ENCODE data around the gene GPR107. TPM values are rescaled to one million over a fixed set of nuclear protein-coding genes. Genes with fewer than 3 reads are reported as not detected.
A peak's percentile ranks its signal among the peaks of the same experiment; 100 is the strongest.

The GPR107 gene
- total and polyA plus RNA-seq, 2 of the 8 experiments (the other 6 are each of a cell fraction or from before 2014, with no cell fraction given): 19.3 to 30.7 TPM

DNA sequence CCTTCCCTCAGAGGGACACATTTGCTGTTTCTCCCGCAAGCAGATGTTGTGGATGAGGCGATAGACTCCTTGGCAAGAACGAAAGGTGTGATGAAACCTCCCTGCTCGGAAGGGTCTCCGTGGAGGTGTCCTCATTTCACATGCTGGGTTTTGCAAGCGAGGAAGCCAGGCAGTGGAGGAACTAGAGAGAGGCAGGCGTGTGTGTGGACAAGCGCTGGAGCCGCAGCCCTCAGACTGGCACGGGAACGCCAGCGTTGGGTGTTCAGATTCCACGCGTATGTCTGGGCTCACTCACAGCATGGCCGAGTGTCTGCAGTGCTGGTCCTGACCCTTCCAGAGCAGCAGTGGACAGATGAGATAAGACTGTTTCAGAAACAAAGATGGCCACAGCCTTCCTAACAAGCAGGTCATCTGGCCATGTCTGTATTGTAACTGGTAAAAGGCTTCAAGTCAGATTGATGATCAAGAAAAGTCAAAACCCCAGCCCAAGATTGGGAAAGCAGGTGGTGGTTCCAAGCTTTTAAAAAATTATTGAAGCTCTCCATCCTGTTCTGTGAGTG is 83.5 kb downstream of the GPR107 start:
- Histone ChIP-seq H2AFZ (ENCODE audit: low read length) (no peak overlapping the region), H2BK5ac (ENCODE audit: low read depth, low read length) (peak overlapping the region; percentile 3; the same call in 1 of the 2 replicates), H3K4ac (replicated peaks; ENCODE audit: insufficient read length, low read depth, low read length) (no peak overlapping the region), H2BK12ac (ENCODE audit: low read depth, low read length) (no peak overlapping the region), H2BK120ac (replicated peaks; ENCODE audit: low read depth, low read length) (no peak overlapping the region), H3K14ac (ENCODE audit: insufficient read length) (no peak overlapping the region), H3K23ac (ENCODE audit: insufficient read length) (no peak overlapping the region), H3K27me3 (replicated peaks in 1 of 4; ENCODE audit: control insufficient read depth in 3 of 4, extremely low read depth in 1 of 4, insufficient read depth in 3 of 4, low read length in 3 of 4) (no peaks in the 10 kb centered on the region), H3K4me1 (replicated peaks in 1 of 4; ENCODE audit: control insufficient read depth in 3 of 4, insufficient read depth in 4 of 4, low read length in 3 of 4) (peaks cover 10 to 18% (median 15%) of the 10 kb centered on the region in 4 experiments), H3K23me2 (ENCODE audit: low read depth, low read length) (no peaks in the 10 kb centered on the region), H3K79me2 (ENCODE audit: control insufficient read depth in 1 of 2, insufficient read depth in 2 of 2, low read length in 2 of 2) (no peaks in the 10 kb centered on the region), H3K18ac (ENCODE audit: extremely low read depth, low read length) (no peak overlapping the region; the same call in 1 of the 2 replicates), H3K27ac (ENCODE audit: low read depth, low read length) (no peak overlapping the region), H2BK15ac (ENCODE audit: low read length) (0 out of 2 replicates have a peak overlapping the region, but pooled peaks have one; percentile 9), H3K79me1 (ENCODE audit: low read depth, low read length) (no peaks in the 10 kb centered on the region), H3K56ac (replicated peaks; ENCODE audit: insufficient read length, low read depth, low read length) (no peak overlapping the region), H2BK20ac (ENCODE audit: low read length) (0 out of 2 replicates have a peak overlapping the region, but pooled peaks have one; percentile 56), H2AK5ac (ENCODE audit: low read depth, low read length) (no peak overlapping the region), H4K5ac (ENCODE audit: insufficient read length, low read depth, low read length) (no peak overlapping the region), H3K36me3 (ENCODE audit: control insufficient read depth in 2 of 4, insufficient read depth in 4 of 4, low read length in 3 of 4) (no peaks in the 10 kb centered on the region), H3K4me2 (ENCODE audit: insufficient read depth in 1 of 2, low read depth in 2 of 2, low read length in 2 of 2) (no peak overlapping the region; a peak in 1 of 4 replicates), H3K4me3 (ENCODE audit: extremely low read depth in 1 of 4, insufficient read depth in 2 of 4, low read depth in 3 of 4, low read length in 4 of 4) (no peak overlapping the region), H4K20me1 (replicated peaks in 1 of 2; ENCODE audit: control insufficient read depth in 1 of 2, insufficient read depth in 2 of 2, low read length in 2 of 2) (no peaks in the 10 kb centered on the region), H3K9ac (replicated peaks in 1 of 4; ENCODE audit: extremely low read depth in 1 of 4, low read depth in 3 of 4, low read length in 3 of 4) (no peak overlapping the region), H3K9me3 (ENCODE audit: insufficient read depth in 2 of 2, low read depth in 1 of 2, low read length in 1 of 2) (no peaks in the 10 kb centered on the region), H4K8ac (ENCODE audit: extremely low read depth, insufficient read depth, low read length) (no peak overlapping the region), H4K91ac (replicated peaks; ENCODE audit: insufficient read length, low read length) (no peak overlapping the region)
- CTCF ChIA-PET (ENCODE audit: partially characterized antibody): no interaction called here
- DNase-seq (ENCODE audit: low read depth in 1 of 2, low spot score in 2 of 2) (no peak), FAIRE-seq (no peak)
- POLR2A ChIA-PET (ENCODE audit: partially characterized antibody): interaction anchor here (0.8 to 0.9 kb wide), 2 partner anchors 8 to 56 kb away, joined by 3 to 4 read pairs; no protein-coding TSS in a partner anchor
- 94% methylated on average over 15 of the region's 15 CpGs; no CpG with 5 or more reads in 1 of the 2 experiments for WGBS, 2 experiments (ENCODE audit: extremely low coverage in 1 of 2, insufficient coverage in 1 of 2, insufficient read length in 1 of 2, insufficient replicate concordance in 2 of 2, low coverage in 1 of 2, low lambda C conversion rate in 2 of 2, missing lambda C conversion rate in 1 of 2)
- TF ChIP-seq SUZ12 (IDR thresholded peaks at IDR 0.05; ENCODE audit: low read length): no peak
